HCT116 (cell line): ENCODE measurements around the gene TTC17. TPM values are rescaled to one million over a fixed set of nuclear protein-coding genes. Genes with fewer than 3 reads are reported as not detected.

ENCODE experiments used
- ATAC-seq: fragments of 200-7000 bp; cut with Tn5 transposase; 2 replicates; pipeline ENCODE4 v1.9.1; 2020; ENCODE audit warnings: mild to moderate bottlenecking, moderate library complexity
- BruUV-seq: library from RNA; stranded (reverse); fragments of 400-500 nt; replicated peaks from 2 replicates; lab custom pipeline; 2021; lab: Mats Ljungman, UMichigan
- CTCF ChIA-PET: fragments of 300-600 bp; sonication (Branson Sonifier 250); formaldehyde crosslinking; loops from one replicate; lab custom pipeline; 2021; ENCODE audit warnings: antibody characterized with exemption; lab: Charles Lee
- POLR2A ChIA-PET: fragments of 300-600, 350-600 bp; sonication (Branson Sonifier 250); formaldehyde crosslinking; loops from one replicate; lab custom pipeline; 2021; ENCODE audit warnings: antibody characterized with exemption; lab: Charles Lee
- RAD21 ChIA-PET, 2 experiments: fragments of 300-600 bp; sonication (Branson Sonifier 250); formaldehyde crosslinking; loops; one replicate each; lab custom pipeline; 2023; ENCODE audit warnings: low total read pairs in 2 of 2; ENCODE audit not compliant: uncharacterized antibody in 2 of 2, unreplicated experiment in 2 of 2, low non-redundant PET in 1 of 2; lab: Charles Lee
- DNase-seq: peaks from one replicate; pipeline ENCODE4 v3.0.0-alpha.2; 2010; ENCODE audit warnings: low read depth, low spot score
- H2AFZ ChIP-seq: fragments of 200-600 bp; shearing (Covaris generic), sonication (generic); 2 replicates; pipeline ENCODE4 v1.6.1; 2017; ENCODE audit warnings: low read depth, mixed run types, mixed read lengths, antibody characterized with exemption, low read length; ENCODE audit not compliant: poor library complexity, severe bottlenecking
- H3K27ac ChIP-seq: 2 replicates; pipeline ENCODE4 v1.5.1; 2012; ENCODE audit warnings: low read depth, low read length
- H3K27me3 ChIP-seq: fragments of 200-600 bp; sonication (generic); 2 replicates; pipeline ENCODE4 v1.6.1; 2016; ENCODE audit warnings: mixed run types, low read length, mixed read lengths; ENCODE audit not compliant: insufficient read depth
- H3K36me3 ChIP-seq, 2 experiments: fragments of 200-500 bp in 1 of 2; fragments of 200-600 bp in 1 of 2; sonication (Bioruptor generic) in 1 of 2; sonication (generic) in 1 of 2; 2 replicates each; pipeline versions ENCODE4 v1.5.1 to v1.6.1; 2014 to 2016; ENCODE audit warnings: low read length in 2 of 2, inconsistent platforms in 1 of 2, mixed read lengths in 1 of 2, mixed run types in 1 of 2; ENCODE audit not compliant: insufficient read depth in 2 of 2, control insufficient read depth in 1 of 2
- H3K4me1 ChIP-seq, 2 experiments: fragments of 200-600 bp in 1 of 2; sonication (generic) in 1 of 2; 2 replicates each; pipeline versions ENCODE4 v1.5.1 to v1.6.1; 2012 to 2017; ENCODE audit warnings: low read length in 2 of 2, inconsistent platforms in 1 of 2, mild to moderate bottlenecking in 1 of 2, mixed read lengths in 1 of 2, mixed run types in 1 of 2, moderate library complexity in 1 of 2; ENCODE audit not compliant: insufficient read depth in 2 of 2, control insufficient read depth in 1 of 2
- H3K4me2 ChIP-seq: fragments of 200-600 bp; sonication (generic); 2 replicates; pipeline ENCODE4 v1.6.1; 2017; ENCODE audit warnings: mixed run types, low read length, mixed read lengths
- H3K4me3 ChIP-seq, 2 experiments: fragments of 200-600 bp in 1 of 2; sonication (generic) in 1 of 2; replicated peaks in 1 of 2; 2 replicates each; pipeline ENCODE4 v1.5.1; 2011 to 2016; ENCODE audit warnings: low read length in 2 of 2, control low read depth in 1 of 2, low read depth in 1 of 2, mild to moderate bottlenecking in 1 of 2, mixed read lengths in 1 of 2, mixed run types in 1 of 2
- H3K79me2 ChIP-seq: fragments of 200-600 bp; sonication (generic); 2 replicates; pipeline ENCODE4 v1.6.1; 2017; ENCODE audit warnings: mild to moderate bottlenecking, mixed run types, low read length, moderate library complexity, mixed read lengths; ENCODE audit not compliant: insufficient read depth
- H3K9ac ChIP-seq: fragments of 200-600 bp; sonication (generic); 2 replicates; pipeline ENCODE4 v1.6.1; 2016; ENCODE audit warnings: low read length, mixed read lengths
- H3K9me2 ChIP-seq: fragments of 200-600 bp; sonication (generic), shearing (Covaris generic); 2 replicates; pipeline ENCODE4 v1.6.1; 2017; ENCODE audit warnings: mixed run types, mild to moderate bottlenecking, moderate library complexity; ENCODE audit not compliant: insufficient read depth
- H3K9me3 ChIP-seq, 2 experiments: fragments of 200-500 bp in 1 of 2; fragments of 200-600 bp in 1 of 2; sonication (Bioruptor generic) in 1 of 2; sonication (generic) in 1 of 2; 2 replicates each; pipeline ENCODE4 v1.6.1; 2014 to 2017; ENCODE audit warnings: low read length in 2 of 2, mixed read lengths in 2 of 2, inconsistent platforms in 1 of 2, low read depth in 1 of 2, mild to moderate bottlenecking in 1 of 2, mixed run types in 1 of 2, moderate library complexity in 1 of 2; ENCODE audit not compliant: control insufficient read depth in 1 of 2, insufficient read depth in 1 of 2
- H4K20me1 ChIP-seq: fragments of 200-600 bp; sonication (generic), shearing (Covaris generic); 2 replicates; pipeline ENCODE4 v1.6.1; 2017; ENCODE audit warnings: mixed run types, mild to moderate bottlenecking, moderate library complexity; ENCODE audit not compliant: insufficient read depth
- CEBPB ChIP-seq: IDR thresholded peaks from 2 replicates; pipeline ENCODE4 v1.6.1; 2012; ENCODE audit warnings: low read depth
- EGR1 ChIP-seq: IDR thresholded peaks from 2 replicates; pipeline ENCODE4 v1.6.1; 2012; ENCODE audit warnings: low read depth
- ELF1 ChIP-seq: IDR thresholded peaks from 2 replicates; pipeline ENCODE4 v1.6.1; 2012; ENCODE audit warnings: low read depth, borderline replicate concordance
- EZH2 ChIP-seq: fragments of 200-600 bp; sonication (generic); IDR thresholded peaks from 2 replicates; pipeline ENCODE4 v1.6.1; 2017; ENCODE audit warnings: antibody characterized with exemption, mixed run types
- EZH2phosphoT487 ChIP-seq: fragments of 200-600 bp; IDR thresholded peaks from 2 replicates; pipeline ENCODE4 v1.6.1; 2018; ENCODE audit warnings: antibody characterized with exemption, borderline replicate concordance
- FOSL1 ChIP-seq: IDR thresholded peaks from 2 replicates; pipeline ENCODE4 v1.6.1; 2012; ENCODE audit warnings: low read depth
- JUND ChIP-seq: IDR thresholded peaks from 2 replicates; pipeline ENCODE4 v1.6.1; 2012
- MAX ChIP-seq: IDR thresholded peaks from 2 replicates; pipeline ENCODE4 v1.6.1; 2012
- RAD21 ChIP-seq: IDR thresholded peaks from 2 replicates; pipeline ENCODE4 v1.6.1; 2012; ENCODE audit warnings: low read depth, mild to moderate bottlenecking
- TCF7L2 ChIP-seq: IDR thresholded peaks from 2 replicates; pipeline ENCODE4 v1.7.0; 2011; ENCODE audit warnings: borderline replicate concordance, inconsistent platforms; ENCODE audit not compliant: insufficient read depth, insufficient read length; ENCODE audit errors: extremely low read depth
- YY1 ChIP-seq: IDR thresholded peaks from 2 replicates; pipeline ENCODE4 v1.6.1; 2011; ENCODE audit warnings: low read length, low read depth, moderate library complexity, mild to moderate bottlenecking; ENCODE audit not compliant: insufficient replicate concordance; ENCODE audit errors: extremely low read depth
- ZFX ChIP-seq: fragments of 450-650 bp; IDR thresholded peaks from 2 replicates; pipeline ENCODE4 v1.6.1; 2017
- ZNF274 ChIP-seq: fragments of 200-500 bp; sonication (Bioruptor generic); IDR thresholded peaks from 2 replicates; pipeline ENCODE4 v1.6.1; 2014; ENCODE audit warnings: mild to moderate bottlenecking, low read depth, low read length, inconsistent platforms
- intact Hi-C: fragments of 100-400 bp; cut with micrococcal nuclease; formaldehyde crosslinking; loops from 2 replicates; pipeline ENCODE4 v1.10.0; 2022
- total RNA-seq: library from RNA; stranded (reverse); gene quantifications from one replicate; pipeline ENCODE4 v1.2.1, GENCODE V29; 2021; ENCODE audit not compliant: unreplicated experiment
- TF ChIP-seq, protein P1 (sequence below): IDR thresholded peaks from 2 replicates; pipeline ENCODE4 v1.6.1; 2012; ENCODE audit warnings: low read depth
- TF ChIP-seq, protein P2 (sequence below): IDR thresholded peaks from 2 replicates; pipeline ENCODE4 v1.6.1; 2012

The TTC17 gene
- total RNA-seq, 1 experiment from 2014 or later = 51.6 TPM

DNA sequence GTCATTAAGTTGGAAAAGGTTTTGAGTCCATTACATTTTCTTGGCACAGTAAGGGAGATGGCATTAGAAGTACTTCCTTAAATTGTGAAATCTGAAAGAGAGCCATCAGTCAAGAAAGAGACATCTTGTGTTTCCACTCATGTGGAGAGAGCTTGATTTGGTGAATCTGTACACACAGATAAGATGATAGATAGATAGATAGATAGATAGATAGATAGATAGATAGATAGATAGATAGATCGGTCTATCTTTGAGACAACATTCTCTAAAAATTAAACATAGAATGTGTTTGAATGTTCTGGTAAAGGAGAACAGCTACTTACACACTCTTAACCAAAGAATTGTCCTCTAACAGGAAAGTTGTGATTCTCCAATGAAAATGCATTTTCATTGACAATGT is 76.2 kb downstream of the TTC17 start:
- Histone ChIP-seq H3K4me1 (no peaks in the 10 kb centered on the region), H3K79me2 (no peaks in the 10 kb centered on the region), H3K27ac (no peak overlapping the region), H3K9ac (no peak overlapping the region), H4K20me1 (no peaks in the 10 kb centered on the region), H3K9me3 (no peaks in the 10 kb centered on the region), H3K36me3 (peaks cover 1 to 10% of the 10 kb centered on the region in 2 experiments; a peak in 2 of 4 replicates), H2AFZ (no peak overlapping the region), H3K4me3 (no peak overlapping the region), H3K4me2 (no peak overlapping the region), H3K27me3 (no peaks in the 10 kb centered on the region), H3K9me2 (no peaks in the 10 kb centered on the region)
- no peak for TF ChIP-seq TCF7L2
- no peak for TF ChIP-seq JUND
- no peak for TF ChIP-seq RAD21
- TF ChIP-seq, protein P1, sequence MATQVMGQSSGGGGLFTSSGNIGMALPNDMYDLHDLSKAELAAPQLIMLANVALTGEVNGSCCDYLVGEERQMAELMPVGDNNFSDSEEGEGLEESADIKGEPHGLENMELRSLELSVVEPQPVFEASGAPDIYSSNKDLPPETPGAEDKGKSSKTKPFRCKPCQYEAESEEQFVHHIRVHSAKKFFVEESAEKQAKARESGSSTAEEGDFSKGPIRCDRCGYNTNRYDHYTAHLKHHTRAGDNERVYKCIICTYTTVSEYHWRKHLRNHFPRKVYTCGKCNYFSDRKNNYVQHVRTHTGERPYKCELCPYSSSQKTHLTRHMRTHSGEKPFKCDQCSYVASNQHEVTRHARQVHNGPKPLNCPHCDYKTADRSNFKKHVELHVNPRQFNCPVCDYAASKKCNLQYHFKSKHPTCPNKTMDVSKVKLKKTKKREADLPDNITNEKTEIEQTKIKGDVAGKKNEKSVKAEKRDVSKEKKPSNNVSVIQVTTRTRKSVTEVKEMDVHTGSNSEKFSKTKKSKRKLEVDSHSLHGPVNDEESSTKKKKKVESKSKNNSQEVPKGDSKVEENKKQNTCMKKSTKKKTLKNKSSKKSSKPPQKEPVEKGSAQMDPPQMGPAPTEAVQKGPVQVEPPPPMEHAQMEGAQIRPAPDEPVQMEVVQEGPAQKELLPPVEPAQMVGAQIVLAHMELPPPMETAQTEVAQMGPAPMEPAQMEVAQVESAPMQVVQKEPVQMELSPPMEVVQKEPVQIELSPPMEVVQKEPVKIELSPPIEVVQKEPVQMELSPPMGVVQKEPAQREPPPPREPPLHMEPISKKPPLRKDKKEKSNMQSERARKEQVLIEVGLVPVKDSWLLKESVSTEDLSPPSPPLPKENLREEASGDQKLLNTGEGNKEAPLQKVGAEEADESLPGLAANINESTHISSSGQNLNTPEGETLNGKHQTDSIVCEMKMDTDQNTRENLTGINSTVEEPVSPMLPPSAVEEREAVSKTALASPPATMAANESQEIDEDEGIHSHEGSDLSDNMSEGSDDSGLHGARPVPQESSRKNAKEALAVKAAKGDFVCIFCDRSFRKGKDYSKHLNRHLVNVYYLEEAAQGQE = no peak
- no peak for TF ChIP-seq ELF1
- TF ChIP-seq ZNF274 = no peak
- TF ChIP-seq EZH2phosphoT487 = no peak
- TF ChIP-seq, protein P2, sequence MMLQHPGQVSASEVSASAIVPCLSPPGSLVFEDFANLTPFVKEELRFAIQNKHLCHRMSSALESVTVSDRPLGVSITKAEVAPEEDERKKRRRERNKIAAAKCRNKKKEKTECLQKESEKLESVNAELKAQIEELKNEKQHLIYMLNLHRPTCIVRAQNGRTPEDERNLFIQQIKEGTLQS = no peak
- no peak for TF ChIP-seq CEBPB
- no peak for TF ChIP-seq YY1
- TF ChIP-seq ZFX = no peak
- no peak for TF ChIP-seq MAX
- no peak for TF ChIP-seq FOSL1
- TF ChIP-seq EGR1 = no peak
- no peak for TF ChIP-seq EZH2
- BruUV-seq = no TSS peak
- ChIA-PET RAD21 (no interaction called here), POLR2A (no interaction called here), CTCF (no interaction called here)
- ATAC-seq (no peak), DNase-seq (no peak)
- intact Hi-C loops = no loop called here
